Camera-type eye (tissue), 1 donor: Measurements from ENCODE around the gene SUPT20HL1. TPM values are rescaled to one million over a fixed set of nuclear protein-coding genes. Genes with fewer than 3 reads are reported as not detected.

Experiments
- total RNA-seq: library from RNA; depleted of rRNA; stranded (reverse); fragments of >200 nt; gene quantifications from one replicate; pipeline ENCODE4 v1.2.3, GENCODE V29; 2014

SUPT20HL1 gene
- total RNA-seq: not detected

DNA sequence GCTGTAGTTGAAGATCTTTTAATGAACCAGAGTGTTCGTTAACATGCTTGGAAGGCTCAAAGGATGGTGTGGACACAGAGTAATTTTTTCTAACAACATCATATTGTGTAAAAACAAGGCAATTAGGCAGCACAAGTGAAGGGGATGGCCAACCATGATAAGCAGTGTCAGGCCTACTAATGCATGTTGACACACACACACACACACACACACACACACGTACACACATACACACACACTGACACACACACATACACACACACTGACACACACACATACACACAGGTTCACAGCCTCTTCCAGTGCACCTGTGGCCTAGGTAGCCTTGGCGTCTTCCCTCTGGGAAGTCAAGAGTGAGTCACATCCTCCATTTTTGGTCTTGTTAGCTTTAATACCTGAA lies at the start of gene SUPT20HL1:
Gene SUPT20HL1, plus strand, starts transcription at position 368 of the 400 bp plus-strand sequence. CDS start 2,122 bp downstream, outside the sequence.

GRCh38 chrX:24314019-24314635 lies 46.3 kb upstream of the SUPT20HL1 start, which contains the start of gene SUPT20HL2:
Gene SUPT20HL2 (minus strand): TSS chrX:24314069. CDS start chrX:24313315, 754 bp downstream.

Other genes with a start within 250 kb of the SUPT20HL1 start
- 128 TPM for gene ZFX, start 210.9 kb upstream of the SUPT20HL1 start, total RNA-seq
- gene SUPT20HL2, start 46.6 kb upstream of the SUPT20HL1 start, total RNA-seq: not detected
- gene PDK3, start 104.6 kb downstream of the SUPT20HL1 start, total RNA-seq: 26.1 TPM